B cell (primary cell): Measurements from ENCODE around the gene GGT1. TPM values are rescaled to one million over a fixed set of nuclear protein-coding genes. Genes with fewer than 3 reads are reported as not detected.

Experiments
- ATAC-seq: fragments of 200-7000 bp; cut with Tn5 transposase; one replicate; pipeline ENCODE4 v1.10.0; 2021; ENCODE audit warnings: low read depth, mild to moderate bottlenecking, moderate number of reproducible peaks, moderate library complexity
- CTCF ChIA-PET: fragments of 350-600 bp; sonication (Branson Sonifier 250); formaldehyde crosslinking; loops from one replicate; lab custom pipeline; 2021; ENCODE audit warnings: antibody characterized with exemption, inconsistent platforms; lab: Charles Lee
- POLR2A ChIA-PET: fragments of 350-600 bp; sonication (Branson Sonifier 250); formaldehyde crosslinking; loops from one replicate; lab custom pipeline; 2021; ENCODE audit warnings: antibody characterized with exemption; lab: Charles Lee
- DNase-seq: peaks from one replicate; pipeline ENCODE4 v3.0.0; 2013
- H2AFZ ChIP-seq: 2 replicates; pipeline ENCODE4 v1.6.1; 2012; ENCODE audit warnings: mild to moderate bottlenecking, low read depth, low read length; ENCODE audit not compliant: insufficient read depth, poor library complexity, severe bottlenecking
- H3K27ac ChIP-seq, 2 donors: 1 replicate in 1 of 2; 2 replicates in 1 of 2; pipeline ENCODE4 v1.5.1; 2012 to 2013; ENCODE audit warnings: low read length in 2 of 2, mild to moderate bottlenecking in 2 of 2, moderate library complexity in 1 of 2
- H3K27me3 ChIP-seq, 4 experiments: fragments of 200-600 bp in 1 of 4; sonication (generic) in 1 of 4; replicated peaks in 1 of 4; 1 replicate in 2 of 4; 2 replicates in 2 of 4; pipeline versions ENCODE4 v1.6.1 to v1.7.0; 2013 to 2016; ENCODE audit warnings: low read length in 3 of 4, mild to moderate bottlenecking in 2 of 4, mixed read lengths in 1 of 4, moderate library complexity in 1 of 4; ENCODE audit not compliant: insufficient read depth in 4 of 4, control insufficient read depth in 3 of 4; ENCODE audit errors: control extremely low read depth in 1 of 4
- H3K36me3 ChIP-seq, 2 experiments: replicated peaks in 1 of 2; 1 replicate in 1 of 2; 2 replicates in 1 of 2; pipeline versions ENCODE4 v1.6.1 to v1.7.1; 2013; ENCODE audit warnings: low read length in 1 of 2; ENCODE audit not compliant: insufficient read depth in 2 of 2, control insufficient read depth in 1 of 2; ENCODE audit errors: control extremely low read depth in 1 of 2, extremely low read depth in 1 of 2
- H3K4me1 ChIP-seq, 2 donors: fragments of 200-600 bp in 1 of 2; sonication (generic) in 1 of 2; 1 replicate in 1 of 2; 2 replicates in 1 of 2; pipeline versions ENCODE4 v1.5.1 to v1.6.1; 2013 to 2017; ENCODE audit warnings: low read length in 2 of 2; ENCODE audit not compliant: control insufficient read depth in 2 of 2, insufficient read depth in 2 of 2
- H3K4me2 ChIP-seq: replicated peaks from 2 replicates; pipeline ENCODE3; 2012; ENCODE audit warnings: mild to moderate bottlenecking, low read depth, low read length; ENCODE audit not compliant: poor library complexity, severe bottlenecking
- H3K4me3 ChIP-seq, 5 experiments: fragments of 200-600 bp in 1 of 5; sonication (generic) in 1 of 5; 1 replicate in 3 of 5; 2 replicates in 2 of 5; pipeline versions ENCODE4 v1.5.1 to v1.7.0; 2011 to 2016; ENCODE audit warnings: low read length in 4 of 5, mild to moderate bottlenecking in 4 of 5, low read depth in 2 of 5, control low read depth in 1 of 5, moderate library complexity in 1 of 5; ENCODE audit not compliant: insufficient read depth in 1 of 5; ENCODE audit errors: control extremely low read depth in 1 of 5, extremely low read depth in 1 of 5
- H3K79me2 ChIP-seq: fragments of 200-600 bp; sonication (generic); one replicate; pipeline ENCODE4 v1.6.0; 2016; ENCODE audit warnings: low read length; ENCODE audit not compliant: control insufficient read depth, insufficient read depth
- H3K9ac ChIP-seq: fragments of 200-600 bp; sonication (generic); 2 replicates; pipeline ENCODE4 v1.6.1; 2017; ENCODE audit warnings: mild to moderate bottlenecking, low read length, moderate library complexity
- H3K9me3 ChIP-seq, 3 donors: one replicate each; pipeline versions ENCODE4 v1.6.1 to v1.7.1; 2013; ENCODE audit warnings: low read length in 2 of 3; ENCODE audit not compliant: control insufficient read depth in 2 of 3, insufficient read depth in 1 of 3; ENCODE audit errors: control extremely low read depth in 1 of 3
- H4K20me1 ChIP-seq: 2 replicates; pipeline ENCODE4 v1.6.0; 2012; ENCODE audit warnings: mild to moderate bottlenecking, low read length; ENCODE audit not compliant: insufficient read depth, control insufficient read depth, poor library complexity, severe bottlenecking
- H3K27ac Mint-ChIP-seq: one replicate; pipeline ENCODE4 v1.8.0; 2021; ENCODE audit warnings: mixed read lengths
- H3K27me3 Mint-ChIP-seq: one replicate; pipeline ENCODE4 v1.8.0; 2021; ENCODE audit warnings: mixed read lengths
- H3K4me1 Mint-ChIP-seq: one replicate; pipeline ENCODE4 v1.8.0; 2021; ENCODE audit warnings: mixed read lengths
- H3K4me3 Mint-ChIP-seq: one replicate; pipeline ENCODE4 v1.8.0; 2021; ENCODE audit warnings: mixed read lengths
- H3K9me3 Mint-ChIP-seq: one replicate; pipeline ENCODE4 v1.8.0; 2022; ENCODE audit warnings: mixed read lengths; ENCODE audit not compliant: insufficient read depth
- CTCF ChIP-seq: fragments of 200-600 bp; IDR thresholded peaks from one replicate; pipeline ENCODE4 v1.8.0; 2022; ENCODE audit warnings: antibody characterized with exemption, mild to moderate bottlenecking
- EZH2 ChIP-seq: IDR thresholded peaks from 2 replicates; pipeline ENCODE4 v1.6.1; 2012; ENCODE audit warnings: borderline replicate concordance, low read depth, mild to moderate bottlenecking, moderate library complexity, low read length; ENCODE audit not compliant: insufficient read depth, poor library complexity, severe bottlenecking
- WGBS: methylation state at CpG from one replicate; pipeline ENCODE4 v1.1.5; 2013; ENCODE audit warnings: missing lambda C conversion rate; ENCODE audit not compliant: insufficient coverage; 5-methylcytosine and 5-hydroxymethylcytosine counted together
- intact Hi-C: fragments of 100-400 bp; cut with micrococcal nuclease; formaldehyde crosslinking; loops from one replicate; pipeline ENCODE4 v1.10.0; 2022
- polyA plus RNA-seq: library from polyadenylated mRNA; depleted of rRNA; stranded (reverse); fragments of >200 nt; gene quantifications from 2 replicates; pipeline ENCODE4 v1.2.3, GENCODE V29; 2012
- total RNA-seq, 2 donors: library from RNA; stranded (reverse); fragments of 120-200 nt in 1 of 2; gene quantifications; 1 replicate in 1 of 2; 2 replicates in 1 of 2; pipeline versions ENCODE4 v1.2.3 to v1.2.4, GENCODE V29; 2013 to 2022

GGT1 gene
- total and polyA plus RNA-seq, 2 donors (not counting 1 experiment from before 2014, with no cell fraction given), result 7.8 to 22.1 TPM

- TF ChIP-seq CTCF (no peak), EZH2 (no peak)
- DNase-seq (no peak), ATAC-seq (no peak)
- Mint-ChIP-seq H3K4me1 (peaks cover 65% of the 10 kb centered on the region), H3K9me3 (no peaks in the 10 kb centered on the region), H3K27ac (no peak overlapping the region), H3K27me3 (no peaks in the 10 kb centered on the region), H3K4me3 (no peak overlapping the region)
- H3K27ac ChIP-seq, result peak overlapping the region in 1 of 2 donors; percentile 60
- intact Hi-C loops, result loop anchor here (5.0 to 10.0 kb wide), 4 partner anchors 647 to 1487 kb away; partner anchors contain the start of genes GNAZ, RAB36 and RSPH14
- H3K9ac ChIP-seq, result no peak overlapping the region
- no peaks in the 10 kb centered on the region for H3K27me3 ChIP-seq
- POLR2A ChIA-PET, result no interaction called here
- H2AFZ ChIP-seq, result no peak overlapping the region
- no peaks in the 10 kb centered on the region for H3K9me3 ChIP-seq
- peak overlapping the region; percentile 46 for H3K4me2 ChIP-seq
- H3K36me3 ChIP-seq, result peaks cover 10 to 56% of the 10 kb centered on the region in 2 experiments
- 82% methylated on average over 4 of the region's 4 CpGs for WGBS
- CTCF ChIA-PET, result no interaction called here
- H3K4me3 ChIP-seq, result peak overlapping the region in 1 of 5 experiments; percentile 7
- peaks cover 64% of the 10 kb centered on the region for H4K20me1 ChIP-seq
- H3K79me2 ChIP-seq, result peaks cover 93% of the 10 kb centered on the region
- peaks cover 45 to 58% of the 10 kb centered on the region in 2 donors for H3K4me1 ChIP-seq
Measured at GRCh38 chr22:24559471-24559870, 43.5 kb upstream of the GGT1 start.

GRCh38 chr22:24563246-24563645, 39.7 kb upstream of the GGT1 start:
- ChIA-PET POLR2A (no interaction called here), CTCF (no interaction called here)
- Histone ChIP-seq H3K27ac (no peak overlapping the region), H3K9me3 (no peaks in the 10 kb centered on the region), H2AFZ (no peak overlapping the region), H4K20me1 (peaks cover 86% of the 10 kb centered on the region), H3K9ac (no peak overlapping the region), H3K4me3 (no peak overlapping the region), H3K4me2 (no peak overlapping the region), H3K79me2 (peaks cover 90% of the 10 kb centered on the region), H3K4me1 (peaks cover 31 to 42% of the 10 kb centered on the region in 2 donors), H3K27me3 (no peaks in the 10 kb centered on the region), H3K36me3 (peaks cover 15 to 71% of the 10 kb centered on the region in 2 experiments)
- peaks cover 51% of the 10 kb centered on the region for H3K4me1 Mint-ChIP-seq
- no peak overlapping the region for H3K4me3 Mint-ChIP-seq
- DNase-seq (no peak), ATAC-seq (no peak)
- WGBS, result 94% methylated on average over 1 of the region's 2 CpGs
- H3K27ac Mint-ChIP-seq, result no peak overlapping the region
- intact Hi-C loops, result no loop called here
- TF ChIP-seq EZH2 (no peak), CTCF (no peak)
- no peaks in the 10 kb centered on the region for H3K27me3 Mint-ChIP-seq
- no peaks in the 10 kb centered on the region for H3K9me3 Mint-ChIP-seq
